Heart right ventricle (tissue), 16 donors: ENCODE results near the gene ARFGAP3. TPM values are rescaled to one million over a fixed set of nuclear protein-coding genes. Genes with fewer than 3 reads are reported as not detected.

ENCODE experiments used
- ATAC-seq, 8 donors: fragments of 200-7000 bp; cut with Tn5 transposase; one replicate each; pipeline ENCODE4 v1.9.1; 2020; ENCODE audit warnings: mild to moderate bottlenecking in 8 of 8, moderate library complexity in 8 of 8, moderate number of reproducible peaks in 1 of 8
- DNase-seq, 2 donors: peaks; one replicate each; pipeline ENCODE4 v3.0.0-alpha.2; 2020
- H3K27ac ChIP-seq, 10 donors: fragments of 200-600 bp; sonication (generic) in 2 of 10; one replicate each; pipeline versions ENCODE4 v1.5.0 to v1.8.0; 2020 to 2022; ENCODE audit warnings: mild to moderate bottlenecking in 3 of 10
- H3K27me3 ChIP-seq, 7 donors: fragments of 200-600 bp; one replicate each; pipeline ENCODE4 v1.8.0; 2021 to 2022; ENCODE audit warnings: mild to moderate bottlenecking in 2 of 7
- H3K36me3 ChIP-seq, 9 donors: fragments of 200-600 bp; sonication (generic) in 1 of 9; one replicate each; pipeline versions ENCODE4 v1.5.0 to v1.8.0; 2020 to 2022; ENCODE audit warnings: mild to moderate bottlenecking in 2 of 9
- H3K4me1 ChIP-seq, 9 donors: fragments of 200-600 bp; sonication (generic) in 1 of 9; one replicate each; pipeline versions ENCODE4 v1.5.0 to v1.8.0; 2020 to 2022; ENCODE audit warnings: mild to moderate bottlenecking in 4 of 9
- H3K4me3 ChIP-seq, 10 donors: fragments of 200-600 bp; sonication (generic) in 2 of 10; one replicate each; pipeline versions ENCODE4 v1.5.0 to v1.8.0; 2020 to 2022; ENCODE audit warnings: mild to moderate bottlenecking in 7 of 10, moderate library complexity in 2 of 10
- H3K9me3 ChIP-seq, 11 donors: fragments of 200-600 bp in 10 of 11; sonication (generic) in 2 of 11; one replicate each; pipeline versions ENCODE4 v1.5.0 to v1.8.0; 2013 to 2022; ENCODE audit warnings: mild to moderate bottlenecking in 2 of 11, control low read depth in 1 of 11, moderate library complexity in 1 of 11
- WGBS, 2 donors: extraction: QIAGEN DNeasy Blood & Tissue Kit; methylation state at CpG; one replicate each; pipeline ENCODE4 v1.1.7; 2013; ENCODE audit warnings: inconsistent platforms in 1 of 2; 5-methylcytosine and 5-hydroxymethylcytosine counted together
- intact Hi-C, 10 donors: fragments of 100-400 bp; cut with DNase I; formaldehyde crosslinking; loops; one replicate each; pipeline versions ENCODE4 v1.11.1 to v1.14.2; 2022
- polyA plus RNA-seq, 2 donors: library from polyadenylated mRNA; stranded (reverse); fragments of 200-250 nt; gene quantifications; one replicate each; pipeline ENCODE4 v1.2.3, GENCODE V29; 2013
- total RNA-seq, 10 donors: library from RNA; stranded (reverse); fragmentation: NEBNext Ultra II Directional in 3 of 10; extraction: Animal tissue kit (Norgen Biotek cat#: 25700) in 3 of 10; gene quantifications; one replicate each; pipeline versions ENCODE4 v1.2.1 to v1.2.4, GENCODE V29; 2021 to 2023
- TF ChIP-seq, protein P1 (sequence below), 9 donors: fragments of 200-600 bp; sonication (generic) in 2 of 9; IDR thresholded peaks; one replicate each; pipeline versions ENCODE4 v1.5.0 to v1.8.0; 2021 to 2022; ENCODE audit warnings: antibody characterized with exemption in 9 of 9, mild to moderate bottlenecking in 5 of 9, moderate library complexity in 1 of 9
- donor health status: Arrhythmogenic right ventricular cardiomyopathy.
- donor health status: ischemic (EF 13 %, LVEDD 7.1; RV severe dilation, severe dysfunction).
- donor health status: healthy with polysubstance abuse.
- donor health status: DM: no; HTN: yes; CAD: no.
- donor health status: DM: no; HTN: no; CAD: no.
- donor health status: ischemic (EF 25% LVEDD 6.9; RV normal size, moderate dysfunction).
- donor health status: ischemic (EF 25% LVEDD 5.7; RV mildly dilated, moderate dysfunction).
- donor health status: healthy.
- donor health status: DM: yes; HTN: yes; CAD: no.
- donor health status: Ischemic cardiomyopathy.
- donor health status: ischemic (EF 35%, LVEDD 5.7; RV mildly dilated, moderate dysfunction).
- donor health status: nonischemic (EF 11% LVEDD 7.7; RV severe dilation, severe dysfunction).
- donor health status: DM: yes; HTN: yes; CAD: no.
- donor health status: PGD.
- donor health status: ischemic (EF 29% LVEDD 5.4; RV normal size, mild dysfunction).
- donor health status: nonischemic (EF 23%, LVEDD 6.1; RV moderate dilation, normal function).

The ARFGAP3 gene
- total and polyA plus RNA-seq, 12 donors = 10.6 to 29.4 (median 23.2) TPM

- no peak overlapping the region for H3K4me3 ChIP-seq
- H3K36me3 ChIP-seq = peaks cover 0 to 100% (median 74%) of the 10 kb centered on the region in 9 donors
- no peak for DNase-seq
- intact Hi-C loops = loop anchor here in 1 of 10 donors (10.0 kb wide), 1 partner anchor 148 kb away; no protein-coding TSS in a partner anchor
- TF ChIP-seq, protein P1, sequence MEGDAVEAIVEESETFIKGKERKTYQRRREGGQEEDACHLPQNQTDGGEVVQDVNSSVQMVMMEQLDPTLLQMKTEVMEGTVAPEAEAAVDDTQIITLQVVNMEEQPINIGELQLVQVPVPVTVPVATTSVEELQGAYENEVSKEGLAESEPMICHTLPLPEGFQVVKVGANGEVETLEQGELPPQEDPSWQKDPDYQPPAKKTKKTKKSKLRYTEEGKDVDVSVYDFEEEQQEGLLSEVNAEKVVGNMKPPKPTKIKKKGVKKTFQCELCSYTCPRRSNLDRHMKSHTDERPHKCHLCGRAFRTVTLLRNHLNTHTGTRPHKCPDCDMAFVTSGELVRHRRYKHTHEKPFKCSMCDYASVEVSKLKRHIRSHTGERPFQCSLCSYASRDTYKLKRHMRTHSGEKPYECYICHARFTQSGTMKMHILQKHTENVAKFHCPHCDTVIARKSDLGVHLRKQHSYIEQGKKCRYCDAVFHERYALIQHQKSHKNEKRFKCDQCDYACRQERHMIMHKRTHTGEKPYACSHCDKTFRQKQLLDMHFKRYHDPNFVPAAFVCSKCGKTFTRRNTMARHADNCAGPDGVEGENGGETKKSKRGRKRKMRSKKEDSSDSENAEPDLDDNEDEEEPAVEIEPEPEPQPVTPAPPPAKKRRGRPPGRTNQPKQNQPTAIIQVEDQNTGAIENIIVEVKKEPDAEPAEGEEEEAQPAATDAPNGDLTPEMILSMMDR (IDR thresholded peaks at IDR 0.05) = no peak
- H3K27me3 ChIP-seq = no peaks in the 10 kb centered on the region
- H3K9me3 ChIP-seq = no peaks in the 10 kb centered on the region
- H3K27ac ChIP-seq = peak overlapping the region in 1 of 10 donors; percentile 46
- peaks cover 0 to 26% (median 10%) of the 10 kb centered on the region in 9 donors for H3K4me1 ChIP-seq
- WGBS, 2 donors = 76 to 86% methylated on average over 8 of the region's 8 CpGs
- no peak for ATAC-seq
These were observed 20.1 kb upstream of the ARFGAP3 start for GRCh38 chr22:42877158-42877557.

DNA sequence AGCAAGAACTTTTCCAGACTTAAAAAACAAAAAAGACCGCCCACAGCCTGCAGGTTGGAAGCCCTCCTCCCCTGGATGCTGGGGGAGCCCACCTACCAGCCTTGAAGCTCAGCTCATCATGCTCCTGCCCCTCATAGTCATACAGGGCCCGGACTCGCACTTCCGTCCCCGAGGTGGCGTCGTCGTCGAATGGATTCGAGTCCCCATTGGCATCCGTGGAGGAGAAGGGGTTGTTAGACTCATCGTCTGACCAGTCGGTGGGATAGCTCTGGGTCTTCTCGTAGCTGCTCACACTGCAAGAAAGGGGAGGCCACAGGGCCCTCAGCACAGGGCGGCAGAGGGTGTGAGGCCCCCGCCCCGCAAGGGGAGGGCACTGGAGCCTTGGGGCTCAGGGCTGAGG is 19.0 kb upstream of the ARFGAP3 start:
- WGBS, 2 donors = 90 to 94% methylated on average over 17 of the region's 17 CpGs
- Histone ChIP-seq H3K27ac (no peak overlapping the region), H3K27me3 (no peaks in the 10 kb centered on the region), H3K9me3 (no peaks in the 10 kb centered on the region), H3K4me1 (peaks cover 0 to 16% (median 8%) of the 10 kb centered on the region in 9 donors), H3K4me3 (no peak overlapping the region), H3K36me3 (peaks cover 0 to 100% (median 78%) of the 10 kb centered on the region in 9 donors)
- TF ChIP-seq, protein P1 (IDR thresholded peaks at IDR 0.05) = no peak
- intact Hi-C loops = loop anchor here in 1 of 10 donors (10.0 kb wide), 1 partner anchor 149 kb away; no protein-coding TSS in a partner anchor
- ATAC-seq = no peak
- DNase-seq = no peak

- intact Hi-C loops = loop anchor here in 1 of 10 donors (10.0 kb wide), 1 partner anchor 151 kb away; no protein-coding TSS in a partner anchor
- ATAC-seq (no peak), DNase-seq (no peak)
- WGBS, 2 donors = 94 to 95% methylated on average over 7 of the region's 7 CpGs
- Histone ChIP-seq H3K27ac (no peak overlapping the region), H3K4me1 (peaks cover 0 to 21% (median 7%) of the 10 kb centered on the region in 9 donors), H3K27me3 (no peaks in the 10 kb centered on the region), H3K4me3 (no peak overlapping the region), H3K36me3 (peaks cover 0 to 100% (median 69%) of the 10 kb centered on the region in 9 donors), H3K9me3 (no peaks in the 10 kb centered on the region)
- TF ChIP-seq, protein P1 (IDR thresholded peaks at IDR 0.05) = no peak
These were observed 16.9 kb upstream of the ARFGAP3 start for GRCh38 chr22:42874010-42874409.

GRCh38 chr22:42873356-42873755 is 16.3 kb upstream of the ARFGAP3 start:
- intact Hi-C loops = loop anchor here in 2 of 10 donors (2.0 to 10.0 kb wide), 2 partner anchors 151 to 217 kb away; no protein-coding TSS in a partner anchor

More at GRCh38 chr22:42873356-42873755, 16.3 kb upstream of the ARFGAP3 start:
- Histone ChIP-seq H3K27ac (no peak overlapping the region), H3K4me3 (no peak overlapping the region), H3K27me3 (no peaks in the 10 kb centered on the region), H3K36me3 (peaks cover 0 to 96% (median 63%) of the 10 kb centered on the region in 9 donors), H3K9me3 (no peaks in the 10 kb centered on the region), H3K4me1 (peaks cover 4 to 25% (median 13%) of the 10 kb centered on the region in 9 donors)
- ATAC-seq (no peak), DNase-seq (no peak)
- TF ChIP-seq, protein P1 (IDR thresholded peaks at IDR 0.05) = no peak
